HG03066 (cell line): ENCODE measurements around the gene SLC6A19.

Source experiments
- ATAC-seq: cut with Tn5 transposase; IDR thresholded peaks from one replicate; pipeline ENCODE4 v1.9.1; 2021; ENCODE audit warnings: low read depth; ENCODE audit not compliant: unreplicated experiment

SLC6A19 gene

GRCh38 chr5:1190837-1191239 is 10.6 kb upstream of the SLC6A19 start:
- ATAC-seq, result no peak

- no peak for ATAC-seq
These were observed 8.3 kb upstream of the SLC6A19 start for GRCh38 chr5:1192971-1193590.

- no peak for ATAC-seq
These were observed 7.8 kb upstream of the SLC6A19 start for GRCh38 chr5:1193591-1193985.

- no peak for ATAC-seq
These were observed 7.0 kb upstream of the SLC6A19 start for GRCh38 chr5:1194378-1194777.

GRCh38 chr5:1195439-1195838 is 6.0 kb upstream of the SLC6A19 start:
- ATAC-seq, result no peak

- no peak for ATAC-seq
These were observed 5.5 kb upstream of the SLC6A19 start for GRCh38 chr5:1195916-1196315.

GRCh38 chr5:1196562-1196961 is 4.8 kb upstream of the SLC6A19 start:
- ATAC-seq, result no peak

GRCh38 chr5:1197876-1198666 is 3.3 kb upstream of the SLC6A19 start:
- no peak for ATAC-seq

GRCh38 chr5:1199340-1199648 is 2.1 kb upstream of the SLC6A19 start:
- ATAC-seq, result no peak

- ATAC-seq, result no peak
These were observed 1.5 kb upstream of the SLC6A19 start for GRCh38 chr5:1199649-1200494.

- no peak for ATAC-seq
These were observed 684 bp upstream of the SLC6A19 start for GRCh38 chr5:1200495-1201326.

GRCh38 chr5:1202026-1202797 is 817 bp downstream of the SLC6A19 start:
- no peak for ATAC-seq

- no peak for ATAC-seq
These were observed 1.4 kb downstream of the SLC6A19 start for GRCh38 chr5:1202798-1203185.

GRCh38 chr5:1203311-1203967 is 2.0 kb downstream of the SLC6A19 start:
- no peak for ATAC-seq

- no peak for ATAC-seq
These were observed 2.7 kb downstream of the SLC6A19 start for GRCh38 chr5:1203968-1204692.

- no peak for ATAC-seq
These were observed 3.4 kb downstream of the SLC6A19 start for GRCh38 chr5:1204693-1205242.

- ATAC-seq, result no peak
These were observed 4.1 kb downstream of the SLC6A19 start for GRCh38 chr5:1205255-1206180.
